ENCODE results near the gene RASEF. TPM values are rescaled to one million over a fixed set of nuclear protein-coding genes. Genes with fewer than 3 reads are reported as not detected.

Gene RASEF
- total RNA-seq, 2 donors from 2014 or later, result not detected

DNA sequence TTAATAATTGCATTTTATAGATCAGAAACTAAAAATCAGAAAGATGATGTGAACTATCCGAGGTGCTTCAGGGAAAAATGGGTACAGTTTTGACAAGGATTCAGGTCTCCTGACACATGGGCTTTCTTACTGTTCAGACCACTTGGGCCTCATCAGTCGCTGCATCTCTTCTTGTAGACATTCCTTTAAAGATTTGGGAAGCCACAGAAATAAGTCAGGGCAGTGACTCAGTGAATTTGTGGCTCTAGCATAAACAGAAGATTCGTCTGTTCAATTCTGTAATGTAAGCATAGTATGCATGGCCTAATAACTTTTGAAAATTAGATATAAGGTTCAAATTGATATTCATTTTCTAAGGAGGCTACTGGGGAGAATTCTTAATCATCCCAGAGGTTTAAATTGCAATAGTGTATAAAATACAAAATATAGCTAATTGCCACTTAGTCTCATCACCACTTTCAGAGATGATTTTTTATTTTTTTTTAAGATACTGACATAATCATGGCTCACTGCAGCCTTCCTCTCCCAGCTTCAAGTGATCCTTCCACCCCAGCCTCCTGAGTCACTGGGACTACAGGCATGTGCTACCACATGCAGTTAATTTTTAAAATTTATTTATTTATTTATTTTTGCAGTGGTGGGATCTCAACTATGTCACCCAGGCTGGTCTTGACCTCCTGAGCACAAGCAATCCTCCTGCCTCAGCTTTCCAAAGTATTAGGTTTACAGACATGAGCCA lies 48.9 kb downstream of the RASEF start:
- no peak overlapping the region for H3K27ac Mint-ChIP-seq
- H3K9me3 Mint-ChIP-seq, result no peaks in the 10 kb centered on the region

DNA sequence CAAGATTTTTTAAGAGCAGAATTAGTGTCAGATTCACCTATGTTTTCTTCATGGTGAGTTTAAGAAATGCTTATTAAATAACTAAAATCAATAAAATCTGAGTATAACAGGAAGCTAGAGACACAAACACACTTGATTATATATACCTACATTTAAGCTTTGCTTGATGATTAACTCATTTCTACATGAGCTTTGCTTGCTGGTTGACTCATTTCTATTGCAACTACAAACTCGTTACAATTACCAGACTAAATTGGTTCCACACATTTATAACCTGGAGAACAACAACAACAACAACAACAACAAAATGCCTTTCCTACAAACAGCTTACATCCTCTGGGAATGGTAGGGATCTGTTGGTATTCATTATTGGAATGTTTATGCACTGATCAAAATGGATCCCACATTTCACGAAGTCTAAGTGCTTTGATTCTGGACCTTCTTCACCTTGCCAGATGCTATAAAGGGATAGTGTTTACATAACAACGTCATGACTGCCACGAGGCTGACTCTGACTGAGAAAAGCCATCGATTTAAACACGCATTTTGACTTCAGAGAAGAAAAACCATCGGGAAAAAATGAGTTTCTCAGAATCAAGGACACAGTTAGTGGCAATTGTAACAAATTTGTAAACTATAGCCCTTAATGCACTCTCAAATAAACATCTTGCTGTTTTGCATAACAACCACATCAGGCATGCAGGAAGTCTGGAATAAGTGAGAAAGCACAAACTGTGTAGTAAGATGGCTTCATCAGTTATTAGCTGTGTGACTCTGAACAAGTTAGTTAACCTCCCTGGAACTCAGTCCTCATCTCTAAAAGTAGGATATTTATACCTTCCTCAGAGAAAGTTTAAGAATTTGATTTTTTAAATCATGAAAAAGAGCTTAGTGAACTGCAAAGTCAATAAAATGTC lies 49.8 kb downstream of the RASEF start:
- no peaks in the 10 kb centered on the region for H3K36me3 Mint-ChIP-seq
- H3K9me3 Mint-ChIP-seq, result no peaks in the 10 kb centered on the region
- peaks cover 0 to 7% of the 10 kb centered on the region in 2 donors for H3K27me3 Mint-ChIP-seq
- ATAC-seq (no peak), DNase-seq (ENCODE audit: low spot score) (no peak)
- no peak overlapping the region for H3K27ac Mint-ChIP-seq
- H3K4me1 Mint-ChIP-seq (ENCODE audit: low read depth in 2 of 2), result peaks cover 0 to 3% of the 10 kb centered on the region in 2 donors
- H3K4me3 Mint-ChIP-seq, result no peak overlapping the region

More for the DNA sequence above, 48.9 kb downstream of the RASEF start:
- Mint-ChIP-seq H3K27me3 (no peaks in the 10 kb centered on the region), H3K4me3 (no peak overlapping the region), H3K36me3 (no peaks in the 10 kb centered on the region), H3K4me1 (ENCODE audit: low read depth in 2 of 2) (peaks cover 0 to 3% of the 10 kb centered on the region in 2 donors)
- ATAC-seq (no peak), DNase-seq (ENCODE audit: low spot score) (no peak)

DNA sequence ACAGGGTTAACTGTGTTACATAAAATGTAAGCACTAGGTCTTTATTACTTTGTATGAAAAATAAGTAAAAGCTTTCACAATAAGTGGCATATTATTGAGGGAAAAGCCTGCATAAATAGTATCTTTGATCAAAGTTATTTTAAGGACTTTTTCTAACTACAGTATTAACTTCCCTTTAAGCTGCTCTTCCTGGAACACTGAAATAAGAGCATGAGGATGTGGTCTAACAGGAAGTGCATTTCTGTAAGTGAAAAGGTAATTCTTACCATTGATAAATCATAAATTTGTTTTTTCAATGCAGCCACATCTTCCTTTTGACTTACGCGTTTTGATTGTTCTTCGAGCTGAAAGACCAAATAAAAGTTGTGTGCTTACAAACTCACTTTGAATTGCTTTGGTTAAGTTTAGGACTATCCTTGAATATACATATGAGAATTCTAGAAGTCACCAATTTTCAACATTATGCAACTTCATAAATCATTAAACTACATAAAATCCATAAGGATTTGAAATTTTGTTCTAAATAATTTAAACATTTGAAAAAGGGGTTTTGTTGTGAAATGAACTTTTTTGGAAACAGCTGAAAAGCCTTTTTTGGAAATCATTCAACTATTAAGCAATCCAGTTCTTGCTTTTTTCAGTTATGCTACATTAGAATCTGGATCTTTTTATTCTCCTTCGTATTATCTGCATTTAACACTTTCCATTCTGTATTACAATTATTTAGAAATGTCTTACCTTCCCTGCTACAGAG lies 50.6 kb downstream of the RASEF start:
- peaks cover 0 to 3% of the 10 kb centered on the region in 2 donors for H3K4me1 Mint-ChIP-seq (ENCODE audit: low read depth in 2 of 2)
- peaks cover 0 to 15% of the 10 kb centered on the region in 2 donors for H3K27me3 Mint-ChIP-seq
- ATAC-seq (no peak), DNase-seq (ENCODE audit: low spot score) (no peak)
- peaks cover 6% of the 10 kb centered on the region for H3K9me3 Mint-ChIP-seq
- H3K36me3 Mint-ChIP-seq, result peaks cover 6% of the 10 kb centered on the region
- peak overlapping the region in 1 of 2 donors; percentile 45 for H3K27ac Mint-ChIP-seq
- H3K4me3 Mint-ChIP-seq, result no peak overlapping the region

DNA sequence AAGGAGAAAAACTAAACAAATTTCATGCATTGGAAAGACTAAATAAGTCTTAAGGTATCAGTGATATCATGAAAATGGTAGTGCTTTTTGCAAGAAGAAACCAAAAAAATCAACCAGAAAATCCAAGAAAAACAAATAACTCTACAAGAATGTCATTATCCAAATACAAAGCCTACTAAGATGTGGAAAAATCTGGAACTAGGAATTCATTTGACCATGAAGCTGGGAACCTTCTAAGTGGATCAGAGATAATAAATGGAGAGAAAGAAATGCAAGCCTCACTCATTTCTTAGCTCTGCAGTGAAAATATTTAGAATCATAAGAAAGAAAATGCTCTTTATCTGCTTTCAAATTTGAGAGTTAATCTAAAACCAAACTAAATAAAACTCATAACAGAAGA lies 51.3 kb downstream of the RASEF start:
- Mint-ChIP-seq H3K9me3 (peaks cover 6% of the 10 kb centered on the region), H3K27ac (peak overlapping the region in 1 of 2 donors; percentile 45)

DNA sequence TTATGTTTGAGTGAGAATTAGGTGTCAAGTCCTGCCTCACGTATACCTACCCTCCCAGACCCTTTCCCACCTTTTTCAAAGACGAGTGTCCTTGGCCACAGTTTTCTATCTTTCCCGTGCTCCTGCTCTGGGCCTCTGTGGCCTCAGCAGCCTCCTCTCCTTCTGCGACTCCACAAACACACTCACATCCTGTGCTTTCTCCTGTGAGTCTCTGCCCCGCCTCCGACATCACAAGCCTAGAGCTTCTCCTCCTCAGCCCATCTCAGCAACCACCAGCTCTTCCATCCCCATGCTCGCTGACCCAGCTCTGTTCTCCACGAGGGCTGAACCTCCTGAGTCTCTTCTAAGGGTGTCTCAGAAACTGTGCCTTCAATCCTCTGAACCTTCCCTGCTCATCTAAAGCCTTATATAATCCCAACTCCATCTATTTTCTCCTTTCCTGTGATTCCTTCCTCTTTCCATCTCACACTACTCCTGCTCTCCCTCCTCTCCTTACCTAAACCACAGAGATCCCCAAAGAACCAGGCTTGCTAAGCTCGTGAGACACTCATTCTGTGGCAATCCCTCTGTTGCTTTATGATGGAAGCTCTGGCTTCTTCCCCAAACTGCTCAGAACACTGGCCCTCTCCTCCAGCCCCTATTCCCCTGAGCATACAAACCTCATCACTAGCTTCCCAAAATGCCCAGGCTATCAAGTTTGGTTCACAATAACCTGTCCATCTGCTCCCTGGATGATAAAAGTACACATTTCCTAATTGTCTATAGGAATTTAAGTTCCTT lies 55.2 kb downstream of the RASEF start:
- H3K27ac Mint-ChIP-seq, result no peak overlapping the region

More for the DNA sequence above, 51.3 kb downstream of the RASEF start:
- peaks cover 0 to 16% of the 10 kb centered on the region in 2 donors for H3K27me3 Mint-ChIP-seq
- H3K4me3 Mint-ChIP-seq, result no peak overlapping the region
- ATAC-seq (no peak), DNase-seq (ENCODE audit: low spot score) (no peak)
- H3K4me1 Mint-ChIP-seq (ENCODE audit: low read depth in 2 of 2), result peaks cover 0 to 3% of the 10 kb centered on the region in 2 donors
- peaks cover 6% of the 10 kb centered on the region for H3K36me3 Mint-ChIP-seq

DNA sequence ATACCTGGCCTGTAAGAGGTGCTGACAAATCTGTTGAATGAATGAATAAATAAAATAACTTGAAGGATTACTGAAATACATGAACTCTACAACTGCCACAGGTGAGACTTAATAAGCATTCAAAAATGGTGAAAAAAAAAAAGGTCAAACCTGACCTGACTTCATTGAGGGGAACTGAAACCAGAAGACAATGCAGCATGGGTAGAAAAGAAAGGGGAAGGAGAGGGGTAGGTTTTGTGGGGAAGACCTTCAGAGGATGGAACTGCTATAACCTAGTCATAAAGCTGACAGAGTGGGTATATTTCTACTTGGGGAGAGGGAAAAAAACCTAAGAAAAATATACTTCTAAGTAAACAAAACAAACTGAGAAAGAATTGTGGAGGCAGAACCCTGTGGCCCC lies 56.6 kb downstream of the RASEF start:
- Mint-ChIP-seq H3K4me1 (ENCODE audit: low read depth in 2 of 2) (no peaks in the 10 kb centered on the region), H3K27me3 (peaks cover 0 to 16% of the 10 kb centered on the region in 2 donors), H3K9me3 (peaks cover 8% of the 10 kb centered on the region), H3K4me3 (no peak overlapping the region), H3K27ac (no peak overlapping the region), H3K36me3 (peaks cover 6% of the 10 kb centered on the region)
- no peak for DNase-seq (ENCODE audit: low spot score)
- ATAC-seq, result no peak

More for the DNA sequence above, 55.2 kb downstream of the RASEF start:
- ATAC-seq (no peak), DNase-seq (ENCODE audit: low spot score) (no peak)
- Mint-ChIP-seq H3K4me1 (ENCODE audit: low read depth in 2 of 2) (peaks cover 0 to 3% of the 10 kb centered on the region in 2 donors), H3K36me3 (peaks cover 6% of the 10 kb centered on the region), H3K9me3 (peaks cover 8% of the 10 kb centered on the region), H3K4me3 (no peak overlapping the region), H3K27me3 (peaks cover 0 to 16% of the 10 kb centered on the region in 2 donors)

DNA sequence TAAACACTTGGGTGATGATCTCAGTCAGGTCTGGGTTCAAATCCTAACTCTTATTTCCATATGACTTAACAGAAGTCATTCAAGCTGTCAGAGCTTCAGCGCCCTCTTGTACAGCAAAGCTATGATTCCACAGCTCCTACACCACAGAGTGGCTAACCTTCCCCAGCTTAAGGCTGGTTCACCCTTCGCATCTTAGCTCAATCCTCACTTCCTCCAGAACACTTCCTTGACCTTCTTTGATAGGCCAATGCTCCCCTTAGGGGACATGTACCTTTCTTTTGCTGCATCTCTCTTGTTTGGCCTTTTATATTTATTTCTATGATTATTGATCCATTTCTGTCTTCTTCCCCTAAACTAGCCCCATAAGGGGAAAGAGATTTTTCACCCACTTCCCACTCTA lies 57.0 kb downstream of the RASEF start:
- Mint-ChIP-seq H3K4me1 (ENCODE audit: low read depth in 2 of 2) (no peaks in the 10 kb centered on the region), H3K27ac (no peak overlapping the region), H3K36me3 (peaks cover 6% of the 10 kb centered on the region), H3K4me3 (no peak overlapping the region), H3K27me3 (peaks cover 0 to 16% of the 10 kb centered on the region in 2 donors), H3K9me3 (peaks cover 8% of the 10 kb centered on the region)
- DNase-seq (ENCODE audit: low spot score) (no peak), ATAC-seq (no peak)

DNA sequence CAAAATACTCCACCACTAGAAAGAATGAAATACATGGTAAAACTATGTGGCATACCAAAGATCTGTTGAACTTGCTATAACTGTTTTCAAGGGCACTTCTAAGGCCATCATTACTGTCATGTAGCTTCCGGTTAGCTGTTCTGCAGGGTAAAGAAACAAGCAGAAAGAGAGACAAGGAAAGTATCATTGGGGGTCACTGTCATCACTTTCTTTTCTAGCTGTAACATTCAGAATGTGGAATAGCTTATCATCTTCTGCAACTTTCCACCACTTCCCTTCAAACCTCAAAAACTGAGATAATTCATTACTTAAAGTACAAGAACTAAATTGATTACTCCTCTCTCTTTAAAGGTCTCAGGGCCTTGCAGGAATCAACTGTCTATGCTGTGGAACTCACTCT lies 57.6 kb downstream of the RASEF start:
- Mint-ChIP-seq H3K27me3 (peaks cover 0 to 16% of the 10 kb centered on the region in 2 donors), H3K36me3 (peaks cover 6% of the 10 kb centered on the region), H3K4me3 (no peak overlapping the region), H3K4me1 (ENCODE audit: low read depth in 2 of 2) (no peaks in the 10 kb centered on the region), H3K9me3 (peaks cover 8% of the 10 kb centered on the region), H3K27ac (no peak overlapping the region)
- DNase-seq (ENCODE audit: low spot score) (no peak), ATAC-seq (no peak)

DNA sequence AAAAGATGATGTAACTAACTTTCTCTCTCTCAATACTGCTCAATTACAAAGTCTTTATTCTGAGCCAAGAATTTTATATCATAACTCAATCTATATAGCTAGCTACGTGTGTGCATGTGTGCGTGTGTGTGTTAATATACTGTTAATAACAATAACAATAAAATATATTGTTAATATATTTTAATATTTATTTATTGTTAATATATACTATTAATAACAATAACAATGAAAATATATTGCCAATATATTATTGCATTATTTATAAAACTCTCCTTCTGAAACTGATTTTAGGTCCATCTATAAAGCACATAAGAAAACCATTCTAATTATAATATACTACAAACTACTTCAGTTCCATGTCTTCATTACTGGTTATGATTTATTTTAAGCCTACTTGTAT lies 60.6 kb downstream of the RASEF start:
- Mint-ChIP-seq H3K27ac (no peak overlapping the region), H3K9me3 (peaks cover 2% of the 10 kb centered on the region), H3K27me3 (peaks cover 0 to under 1% of the 10 kb centered on the region in 2 donors), H3K4me1 (ENCODE audit: low read depth in 2 of 2) (no peaks in the 10 kb centered on the region), H3K36me3 (no peaks in the 10 kb centered on the region), H3K4me3 (no peak overlapping the region)
- no peak for DNase-seq (ENCODE audit: low spot score)
- no peak for ATAC-seq

DNA sequence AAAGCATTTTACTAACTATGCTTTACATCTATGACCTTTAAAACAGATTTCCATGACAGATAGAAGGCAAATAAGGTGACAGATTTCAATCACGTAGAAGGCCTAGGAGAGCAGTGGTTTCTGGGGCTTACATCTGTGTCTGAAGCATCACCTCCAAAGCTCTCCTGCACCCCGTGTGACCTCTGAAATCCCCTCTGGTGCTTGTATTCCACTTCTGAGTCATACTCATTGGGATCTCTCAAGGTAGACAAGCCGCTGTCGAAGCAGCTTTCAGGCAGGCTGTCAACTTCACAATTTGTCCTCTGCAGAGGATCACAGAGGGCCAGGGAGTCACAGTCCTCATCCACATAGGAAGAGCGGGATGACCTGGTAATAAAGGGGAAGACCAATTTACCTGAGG lies 62.2 kb downstream of the RASEF start:
- DNase-seq (ENCODE audit: low spot score) (no peak), ATAC-seq (no peak)
- Mint-ChIP-seq H3K4me1 (ENCODE audit: low read depth in 2 of 2) (no peaks in the 10 kb centered on the region), H3K36me3 (no peaks in the 10 kb centered on the region), H3K27ac (no peak overlapping the region), H3K27me3 (no peaks in the 10 kb centered on the region), H3K9me3 (peaks cover 7% of the 10 kb centered on the region), H3K4me3 (no peak overlapping the region)

DNA sequence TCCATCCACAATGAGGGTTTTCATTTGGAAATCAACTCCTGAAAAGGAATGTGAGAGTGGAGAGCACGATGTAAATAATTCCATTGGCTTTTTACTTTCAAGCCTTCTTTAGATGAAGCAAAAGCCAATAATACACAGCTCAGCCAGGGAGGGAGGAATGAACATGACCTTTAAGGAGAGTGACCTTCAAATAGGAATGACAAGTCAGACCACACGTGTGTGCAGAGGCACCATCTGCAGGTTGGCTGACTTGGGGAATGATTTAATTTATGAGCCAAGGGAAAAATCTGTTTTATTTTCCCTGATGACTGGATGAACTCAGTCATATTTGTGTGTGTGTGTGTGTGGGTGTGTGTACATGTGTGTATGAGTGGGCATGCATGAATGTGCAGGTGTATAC lies 64.5 kb downstream of the RASEF start:
- no peaks in the 10 kb centered on the region for H3K36me3 Mint-ChIP-seq
- ATAC-seq, result no peak
- DNase-seq (ENCODE audit: low spot score), result no peak

DNA sequence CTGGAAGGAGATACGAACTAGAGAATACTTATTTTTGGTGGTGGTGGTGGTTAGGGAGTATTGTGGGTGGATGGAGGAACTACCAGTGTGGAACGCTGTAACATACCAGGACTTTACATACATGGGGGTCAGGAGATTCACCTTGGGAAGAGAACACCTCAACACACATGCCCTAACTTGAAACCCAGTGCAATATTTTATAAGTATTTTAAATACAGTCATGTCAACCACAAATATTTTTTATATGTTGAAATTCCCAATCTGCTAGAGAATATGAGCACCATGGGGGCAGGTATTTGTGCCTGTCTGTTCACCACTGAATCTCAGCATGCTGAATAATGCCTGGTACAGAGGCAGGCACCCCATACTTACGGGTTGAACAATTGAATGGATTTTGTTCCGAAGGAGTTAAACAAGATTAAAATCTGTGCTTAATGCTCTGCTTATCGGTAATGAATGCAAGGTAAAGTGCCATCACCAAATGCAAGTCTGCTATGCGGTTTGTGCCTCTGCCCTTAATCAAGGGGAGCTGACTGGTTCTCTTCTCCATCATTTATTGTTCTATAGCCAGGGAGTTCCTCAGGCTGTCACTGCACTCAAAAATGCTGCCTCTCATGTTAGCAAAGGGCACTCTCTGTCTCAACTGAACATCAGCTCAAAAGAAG lies 65.3 kb downstream of the RASEF start:
- Mint-ChIP-seq H3K36me3 (no peaks in the 10 kb centered on the region), H3K9me3 (peaks cover 5% of the 10 kb centered on the region)

More for the DNA sequence above, 64.5 kb downstream of the RASEF start:
- H3K4me3 Mint-ChIP-seq, result no peak overlapping the region
- H3K27me3 Mint-ChIP-seq, result no peaks in the 10 kb centered on the region
- H3K27ac Mint-ChIP-seq, result no peak overlapping the region
- peaks cover 5% of the 10 kb centered on the region for H3K9me3 Mint-ChIP-seq
- H3K4me1 Mint-ChIP-seq (ENCODE audit: low read depth in 2 of 2), result no peaks in the 10 kb centered on the region

More for the DNA sequence above, 65.3 kb downstream of the RASEF start:
- ATAC-seq (no peak), DNase-seq (ENCODE audit: low spot score) (no peak)
- no peaks in the 10 kb centered on the region for H3K27me3 Mint-ChIP-seq
- no peak overlapping the region for H3K4me3 Mint-ChIP-seq
- no peak overlapping the region for H3K27ac Mint-ChIP-seq
- no peaks in the 10 kb centered on the region for H3K4me1 Mint-ChIP-seq (ENCODE audit: low read depth in 2 of 2)
